ENCODE measurements around the gene AHCYL2.

DNA sequence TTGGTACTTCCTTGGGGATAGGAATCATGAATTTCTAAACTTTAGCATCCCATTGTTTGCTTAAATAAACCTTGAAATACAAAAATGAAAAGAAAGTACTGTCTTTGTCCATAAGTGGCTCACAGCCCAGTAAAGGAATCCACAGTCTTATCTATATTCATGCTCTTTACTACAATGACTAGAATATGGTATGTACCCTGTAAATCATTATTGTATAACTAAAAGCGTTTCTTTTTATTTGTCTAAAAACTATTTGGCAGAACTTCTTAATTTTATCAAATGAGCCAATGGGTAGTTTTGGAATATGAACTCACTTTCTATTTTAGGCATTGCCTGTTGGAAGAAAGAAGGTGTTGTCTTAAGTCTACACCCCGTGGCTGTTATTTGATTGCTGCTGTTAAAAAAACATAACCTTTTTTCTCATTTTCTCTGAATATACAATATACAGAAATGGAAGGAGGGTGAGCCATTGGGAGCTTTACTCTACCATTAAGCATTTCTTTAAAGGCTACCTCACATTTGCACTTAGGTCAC lies 197.0 kb downstream of the AHCYL2 start:
- TF ChIP-seq, protein P1, sequence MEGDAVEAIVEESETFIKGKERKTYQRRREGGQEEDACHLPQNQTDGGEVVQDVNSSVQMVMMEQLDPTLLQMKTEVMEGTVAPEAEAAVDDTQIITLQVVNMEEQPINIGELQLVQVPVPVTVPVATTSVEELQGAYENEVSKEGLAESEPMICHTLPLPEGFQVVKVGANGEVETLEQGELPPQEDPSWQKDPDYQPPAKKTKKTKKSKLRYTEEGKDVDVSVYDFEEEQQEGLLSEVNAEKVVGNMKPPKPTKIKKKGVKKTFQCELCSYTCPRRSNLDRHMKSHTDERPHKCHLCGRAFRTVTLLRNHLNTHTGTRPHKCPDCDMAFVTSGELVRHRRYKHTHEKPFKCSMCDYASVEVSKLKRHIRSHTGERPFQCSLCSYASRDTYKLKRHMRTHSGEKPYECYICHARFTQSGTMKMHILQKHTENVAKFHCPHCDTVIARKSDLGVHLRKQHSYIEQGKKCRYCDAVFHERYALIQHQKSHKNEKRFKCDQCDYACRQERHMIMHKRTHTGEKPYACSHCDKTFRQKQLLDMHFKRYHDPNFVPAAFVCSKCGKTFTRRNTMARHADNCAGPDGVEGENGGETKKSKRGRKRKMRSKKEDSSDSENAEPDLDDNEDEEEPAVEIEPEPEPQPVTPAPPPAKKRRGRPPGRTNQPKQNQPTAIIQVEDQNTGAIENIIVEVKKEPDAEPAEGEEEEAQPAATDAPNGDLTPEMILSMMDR (IDR thresholded peaks at IDR 0.05) = no peak
- no peak for TF ChIP-seq POLR2A (IDR thresholded peaks at IDR 0.05)

Measured in adrenal gland (tissue), 5 donors.